Stimulated activated CD8-positive, alpha-beta memory T cell treated with anti-CD3 and anti-CD28 coated beads, Interleukin-15, amount 100 ng/mL, for 24 hours (primary cell): ENCODE measurements around the gene TYMP.

Experiments used
- DNase-seq: peaks from one replicate; pipeline ENCODE4 v3.0.0-alpha.2; 2020; ENCODE audit warnings: low read depth

Gene TYMP

DNA sequence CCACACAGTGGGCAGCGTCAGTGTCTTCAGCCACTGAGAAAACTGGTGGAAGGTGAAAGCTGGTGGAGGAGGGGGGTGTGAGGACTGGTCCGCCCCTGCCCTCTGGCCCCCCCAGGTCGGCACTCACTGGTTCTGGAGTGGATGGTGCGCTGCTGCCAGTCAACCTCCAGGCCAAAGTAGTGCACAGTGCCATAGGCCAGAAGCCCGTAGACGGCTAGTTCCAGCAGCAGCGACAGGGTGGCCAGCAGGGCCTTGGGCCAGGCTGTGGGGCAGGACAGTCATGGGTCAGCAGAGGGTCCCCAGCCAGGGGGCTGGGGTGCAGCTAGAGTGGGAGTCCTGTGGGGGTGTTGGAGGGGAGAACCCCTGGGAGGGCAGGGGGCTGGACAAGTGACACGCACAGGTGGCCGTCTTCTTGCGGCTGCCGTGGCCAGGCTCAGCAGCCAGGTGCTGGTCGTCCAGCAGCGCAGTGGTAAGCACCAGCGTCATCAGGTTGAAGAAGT is 24.5 kb downstream of the TYMP start:
- no peak for DNase-seq

DNA sequence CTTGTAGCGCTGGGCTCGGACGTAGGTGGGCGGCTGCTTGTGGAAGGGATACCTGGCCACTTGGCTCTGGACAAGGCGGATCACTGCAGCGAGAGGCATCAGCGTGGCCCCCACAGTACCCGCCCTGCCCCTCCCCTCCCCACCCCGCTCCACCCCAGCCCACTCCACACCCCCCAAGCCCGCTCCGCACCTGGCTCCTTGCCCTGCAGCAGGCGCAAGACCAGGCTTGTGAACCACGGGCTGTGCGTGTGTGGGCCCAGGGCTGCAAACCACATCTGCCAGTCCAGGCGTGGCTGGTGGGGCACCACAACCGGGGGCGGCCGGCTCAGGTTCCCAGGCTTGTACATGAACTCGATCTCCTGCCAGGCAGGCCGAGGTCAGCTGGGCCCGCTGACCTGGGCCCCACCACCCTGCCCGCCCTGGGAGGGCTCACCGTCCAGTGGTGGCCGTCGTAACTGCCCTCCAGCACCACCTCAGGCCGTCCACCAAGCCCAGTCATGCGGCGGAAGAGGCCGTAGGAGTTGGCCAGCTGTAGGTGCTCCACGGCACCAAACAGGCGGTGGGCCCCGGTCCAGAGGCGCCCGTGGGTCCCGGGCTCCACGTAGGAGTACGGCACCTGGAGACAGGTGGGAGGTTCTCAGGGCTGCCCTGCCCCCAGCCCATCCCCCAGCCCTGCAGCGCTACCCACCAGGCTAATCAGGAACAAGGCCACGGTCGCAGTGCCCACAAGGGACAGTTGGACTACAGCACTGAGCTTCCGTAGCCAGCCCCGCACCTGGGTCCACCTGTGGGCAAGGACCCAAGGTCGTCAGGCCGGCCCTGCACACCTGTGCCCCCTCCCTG is 25.2 kb downstream of the TYMP start:
- no peak for DNase-seq

DNA sequence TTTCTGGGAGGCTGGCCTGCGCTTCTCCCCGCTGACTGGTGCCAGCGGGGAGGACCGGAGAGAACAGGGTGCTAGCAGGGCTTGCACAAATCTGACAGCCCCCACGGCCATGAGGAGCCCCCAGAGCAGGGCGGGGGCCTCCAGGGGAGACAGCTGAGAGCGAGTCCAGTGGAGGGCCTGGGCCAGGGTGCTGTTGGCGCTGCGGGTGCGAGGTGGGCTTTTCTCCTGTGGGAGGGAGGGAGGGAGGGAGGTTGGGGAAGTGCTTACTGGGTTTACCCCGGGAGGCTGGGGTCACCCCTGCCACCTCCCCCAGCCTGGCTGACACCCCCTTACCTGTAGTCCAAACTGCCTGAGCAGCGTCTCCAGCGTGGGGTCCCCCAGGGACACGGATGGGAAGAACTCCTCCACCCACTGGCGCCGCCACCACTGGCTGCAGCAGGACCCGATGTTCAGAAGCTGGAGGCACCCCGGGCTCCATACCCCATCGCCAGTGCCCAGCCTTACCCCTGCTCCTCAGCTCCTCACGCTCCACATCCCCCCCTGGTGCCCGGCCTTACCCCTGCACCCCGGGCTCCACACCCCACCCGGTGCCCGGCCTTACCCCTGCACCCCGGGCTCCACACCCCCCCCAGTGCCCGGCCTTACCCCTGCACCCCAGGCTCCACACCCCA is 26.2 kb downstream of the TYMP start:
- DNase-seq, result no peak

DNA sequence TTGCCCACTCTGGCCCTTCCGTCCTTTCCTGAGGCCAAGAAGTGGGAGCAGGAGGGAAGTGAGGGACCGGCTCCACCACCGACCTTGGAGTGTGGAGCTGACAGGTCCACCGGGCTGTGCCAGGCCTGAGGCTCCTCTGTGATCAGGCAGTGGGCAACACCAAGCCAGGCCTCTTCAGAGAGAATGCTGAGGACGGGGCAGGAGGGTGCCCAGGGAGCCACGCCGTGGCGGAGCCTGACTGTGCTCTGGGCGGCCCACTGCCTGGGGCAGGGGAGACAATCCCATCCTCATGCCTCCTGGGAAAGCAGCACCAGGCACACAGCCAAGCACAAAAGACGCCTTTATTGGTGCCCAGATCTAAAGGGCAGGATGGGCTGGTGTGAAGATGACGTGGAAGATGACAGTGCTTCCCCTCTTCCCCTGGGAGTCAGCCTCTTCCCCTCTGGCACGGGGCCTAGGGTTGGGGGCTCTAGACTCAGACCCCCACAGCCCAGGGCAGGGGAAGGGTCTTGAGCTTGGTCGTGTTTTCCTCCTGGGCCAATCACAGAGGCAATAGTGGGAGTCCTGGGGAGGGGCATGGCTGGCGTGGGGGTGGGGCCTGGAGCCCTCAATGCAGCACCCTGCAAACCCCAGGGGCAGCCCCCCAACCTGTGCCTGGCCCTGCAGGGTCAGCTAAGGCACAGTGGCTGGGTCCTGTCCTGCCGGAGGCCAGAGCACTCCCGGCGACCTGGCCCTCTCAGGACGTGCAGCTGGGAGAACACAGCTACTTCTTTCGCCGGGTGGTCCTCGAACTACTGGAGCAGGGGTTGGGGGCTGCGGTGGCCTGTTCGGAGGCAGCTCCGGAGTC is 27.0 kb downstream of the TYMP start:
- no peak for DNase-seq

DNA sequence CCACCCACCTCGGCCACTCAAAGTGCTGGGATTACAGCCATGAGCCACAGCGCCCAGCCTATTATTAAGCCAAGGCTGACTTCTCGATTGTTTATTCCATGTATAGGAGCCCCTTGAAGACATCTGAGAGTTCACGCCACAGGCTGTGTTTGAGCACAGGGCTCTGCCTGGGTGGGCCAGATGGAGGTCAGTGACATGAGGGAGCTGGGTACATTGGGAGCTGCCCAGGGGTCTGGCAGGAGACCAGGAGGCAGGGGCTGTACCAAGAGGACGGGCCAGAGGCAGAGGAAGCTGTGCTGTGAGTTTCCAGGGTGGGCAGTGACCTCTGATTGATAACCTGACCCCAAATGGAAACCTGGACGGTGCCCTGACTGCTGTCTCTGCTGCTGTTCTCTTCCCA is 27.7 kb downstream of the TYMP start:
- no peak for DNase-seq

DNA sequence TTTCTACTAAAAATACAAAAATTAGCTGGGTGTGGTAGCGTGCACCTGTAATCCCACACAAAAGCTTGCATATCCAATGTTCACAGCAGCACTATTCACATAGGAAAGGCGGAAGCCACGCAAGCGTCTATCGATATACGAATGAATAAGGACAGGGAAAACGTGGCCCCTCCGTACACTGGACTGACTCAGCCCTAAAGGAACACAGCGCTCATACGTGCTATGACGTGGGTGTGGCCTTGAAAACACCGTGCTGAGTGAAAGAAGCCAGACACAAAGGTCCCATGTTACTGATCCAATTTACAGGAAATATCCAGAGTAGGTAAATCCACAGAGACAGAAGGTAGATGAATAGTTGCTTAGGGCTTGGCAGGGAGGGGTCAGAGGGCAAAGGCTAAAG is 29.4 kb downstream of the TYMP start:
- no peak for DNase-seq

DNA sequence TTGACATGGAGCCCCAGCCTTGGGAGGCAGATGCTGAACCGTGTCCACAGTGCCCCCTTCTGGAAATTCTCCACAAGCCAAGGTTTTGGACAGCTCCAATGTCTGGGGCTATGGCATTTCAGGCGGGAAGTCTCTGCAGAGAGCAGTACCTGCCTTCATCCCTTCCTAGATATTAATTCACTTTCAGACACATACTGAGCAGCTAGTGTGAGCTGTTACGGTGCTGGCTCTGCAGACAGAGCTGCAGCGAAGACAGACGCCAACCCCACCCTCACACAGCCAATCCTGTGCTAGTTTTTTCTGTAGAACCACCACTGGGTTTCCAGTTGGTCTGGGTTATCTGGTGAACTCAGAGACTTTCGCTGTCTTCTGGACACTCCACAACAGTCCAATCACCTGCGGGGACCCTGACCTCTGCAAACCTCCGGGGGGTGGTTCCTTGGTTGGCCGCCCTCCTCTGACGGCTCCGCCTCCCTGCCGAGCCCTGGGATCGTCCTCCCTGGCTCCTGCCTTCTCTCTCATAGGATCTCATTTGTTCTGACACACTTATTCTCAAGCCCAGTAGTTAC is 31.4 kb downstream of the TYMP start:
- DNase-seq, result no peak

DNA sequence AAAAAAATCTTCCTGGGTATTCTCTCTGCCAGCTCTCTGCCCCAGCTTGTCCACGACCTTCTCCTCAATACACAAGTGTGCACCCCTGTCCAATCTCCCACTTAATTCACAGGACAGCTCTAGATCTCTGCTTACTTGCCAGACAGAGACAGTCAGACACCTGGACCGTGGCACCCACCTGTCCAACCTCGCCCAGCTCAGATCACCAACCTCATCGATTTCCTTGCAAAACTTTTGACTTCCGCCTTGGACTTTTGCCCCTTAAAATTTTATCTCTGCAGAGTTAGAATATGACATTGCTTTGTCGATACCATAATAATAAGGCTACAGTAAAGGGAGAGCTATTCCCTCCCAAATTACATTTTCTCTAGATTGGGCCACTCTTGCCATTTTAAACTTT is 32.7 kb downstream of the TYMP start:
- no peak for DNase-seq

DNA sequence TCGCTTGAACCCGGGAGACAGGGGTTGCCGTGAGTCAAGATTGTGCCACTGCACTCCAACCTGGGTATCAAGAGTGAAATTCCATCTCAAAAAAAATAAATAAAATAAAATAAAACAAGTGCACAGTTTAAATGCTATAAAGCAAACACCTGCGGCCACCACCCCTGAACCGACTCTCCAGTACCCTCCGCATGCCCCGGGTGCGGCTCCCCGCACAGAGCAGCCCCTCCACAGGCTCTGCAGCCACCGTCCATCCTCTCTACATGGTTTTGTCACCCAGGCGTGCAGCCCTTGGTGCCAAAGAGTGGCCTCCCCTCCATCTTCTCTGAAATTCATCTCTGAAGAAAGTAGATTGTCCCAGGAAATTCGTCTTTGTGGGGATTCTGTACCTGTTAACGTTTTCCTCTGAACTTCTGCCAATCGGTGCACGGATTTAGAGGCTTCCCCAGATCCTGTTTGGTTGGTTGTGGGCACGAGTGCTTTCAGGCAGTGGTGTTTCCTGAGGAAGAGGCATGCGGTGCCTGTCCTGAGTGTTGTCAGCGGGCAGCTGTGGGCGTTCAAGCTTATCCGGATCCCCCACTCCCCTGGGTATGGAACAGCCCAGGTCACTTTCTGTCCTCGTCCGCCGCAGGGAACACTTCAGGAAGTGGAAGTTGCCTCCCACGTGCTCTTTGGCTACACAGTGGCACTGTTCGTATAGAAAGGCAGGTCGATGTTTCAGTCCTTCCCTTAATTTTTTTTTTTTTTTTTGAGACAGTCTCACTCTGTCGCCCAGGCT is 39.1 kb downstream of the TYMP start:
- no peak for DNase-seq

DNA sequence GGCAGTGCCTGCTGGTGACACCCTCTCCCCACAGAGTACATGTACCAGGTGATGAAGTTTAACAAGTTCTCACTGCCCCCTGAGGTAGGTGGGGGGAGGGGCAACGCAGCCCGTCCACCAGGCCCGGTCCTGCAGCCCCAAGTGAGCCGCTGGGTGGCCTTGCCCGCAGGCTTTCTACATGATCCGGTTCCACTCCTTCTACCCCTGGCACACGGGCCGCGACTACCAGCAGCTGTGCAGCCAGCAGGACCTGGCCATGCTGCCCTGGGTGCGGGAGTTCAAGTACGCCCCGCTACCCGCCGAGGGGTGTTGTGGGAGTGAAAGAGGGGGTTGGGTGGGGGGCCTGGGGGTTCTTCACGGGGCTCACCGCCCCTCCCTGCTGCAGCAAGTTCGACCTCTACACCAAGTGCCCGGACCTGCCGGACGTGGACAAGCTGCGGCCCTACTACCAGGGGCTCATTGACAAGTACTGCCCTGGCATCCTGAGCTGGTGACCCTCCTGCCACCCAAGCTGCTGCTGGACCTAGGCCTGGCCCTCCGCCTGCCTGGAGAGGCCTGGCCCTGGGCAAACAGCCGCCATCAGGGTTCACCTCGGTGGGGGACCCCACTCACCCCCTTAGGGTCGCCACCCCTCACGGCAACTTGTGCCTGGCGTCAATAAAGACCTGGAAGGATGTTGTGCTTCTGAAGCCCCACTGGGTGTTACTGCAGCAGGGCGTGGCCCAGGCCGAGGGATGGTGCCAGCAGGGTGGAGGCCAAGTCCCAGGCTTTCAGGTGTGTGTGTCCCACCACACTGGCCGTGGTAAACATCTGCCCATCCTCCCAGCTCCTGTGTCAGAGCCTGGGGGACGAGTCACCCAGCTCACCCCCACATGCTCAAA is 40.2 kb downstream of the TYMP start:
- DNase-seq, result no peak

DNA sequence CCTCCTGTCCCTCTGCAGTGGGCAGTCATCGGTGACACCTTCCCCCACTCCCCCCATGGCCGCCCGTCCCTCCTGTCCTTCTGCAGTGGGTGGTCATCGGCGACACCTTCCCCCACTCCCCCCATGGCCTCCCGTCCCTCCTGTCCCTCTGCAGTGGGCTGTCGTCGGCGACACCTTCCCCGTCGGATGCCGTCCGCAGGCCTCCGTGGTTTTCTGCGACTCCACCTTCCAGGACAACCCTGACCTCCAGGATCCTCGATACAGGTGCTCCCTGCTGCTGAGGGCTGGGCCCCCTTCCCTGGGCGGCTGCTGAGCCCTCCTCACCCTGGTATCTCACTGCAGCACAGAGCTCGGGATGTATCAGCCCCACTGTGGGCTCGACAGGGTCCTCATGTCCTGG is 40.9 kb downstream of the TYMP start:
- no peak for DNase-seq

DNA sequence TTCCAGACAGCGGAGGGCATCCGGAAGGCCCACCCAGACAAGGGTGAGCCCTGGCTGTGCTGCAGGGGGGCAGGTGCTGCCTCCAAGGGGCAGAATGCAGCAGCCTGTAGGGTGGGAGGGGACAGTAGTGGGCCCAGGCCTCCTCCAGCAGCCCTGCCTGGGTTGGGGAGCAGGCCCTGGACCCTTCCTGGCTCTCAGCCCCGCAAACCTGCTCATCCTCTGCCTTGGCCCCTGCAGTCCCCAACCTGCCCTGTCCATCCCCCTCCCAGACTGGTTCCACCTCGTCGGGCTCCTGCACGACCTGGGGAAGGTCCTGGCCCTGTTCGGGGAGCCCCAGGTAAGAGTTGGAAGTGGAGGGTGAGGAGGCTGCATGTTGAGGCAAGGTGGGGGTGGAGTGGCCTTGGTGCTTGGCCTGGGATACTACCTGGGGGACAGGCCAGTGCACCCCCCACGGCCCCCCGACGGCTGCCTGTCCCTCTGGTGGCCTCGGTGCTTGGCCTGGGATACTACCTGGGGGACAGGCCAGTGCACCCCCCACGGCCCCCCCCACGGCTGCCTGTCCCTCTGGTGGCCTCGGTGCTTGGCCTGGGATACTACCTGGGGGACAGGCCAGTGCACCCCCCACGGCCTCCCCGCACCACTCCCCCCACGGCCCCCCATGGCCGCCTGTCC is 41.7 kb downstream of the TYMP start:
- DNase-seq, result no peak

DNA sequence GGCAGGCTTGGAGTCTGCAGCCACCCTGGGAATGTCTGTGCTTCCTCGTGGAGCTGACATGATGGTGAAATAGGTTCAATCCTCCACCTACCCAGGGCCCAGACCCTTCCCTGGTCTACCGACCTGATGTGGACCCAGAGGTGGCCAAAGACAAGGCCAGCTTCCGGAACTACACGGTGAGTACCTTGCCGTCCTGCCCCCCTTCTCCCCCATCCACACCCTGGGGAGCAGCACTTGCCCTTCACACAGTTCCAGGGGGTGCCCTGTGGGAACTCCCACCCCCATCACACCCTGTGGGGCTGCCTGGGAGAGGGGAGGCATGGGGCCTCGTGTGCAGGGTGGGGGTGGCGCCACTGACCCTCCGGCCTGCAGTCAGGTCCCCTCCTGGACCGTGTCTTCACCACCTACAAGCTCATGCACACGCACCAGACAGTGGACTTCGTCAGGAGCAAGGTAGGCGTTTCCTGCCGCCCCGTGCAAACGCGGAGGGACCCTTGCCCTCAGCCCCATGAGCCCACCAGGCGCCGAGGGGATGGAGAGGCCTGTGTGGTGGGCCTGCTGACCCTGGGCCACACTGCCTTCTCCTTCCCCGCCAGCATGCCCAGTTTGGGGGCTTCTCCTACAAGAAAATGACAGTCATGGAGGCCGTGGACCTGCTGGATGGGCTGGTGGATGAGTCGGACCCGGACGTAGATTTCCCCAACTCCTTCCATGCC is 42.4 kb downstream of the TYMP start:
- no peak for DNase-seq

DNA sequence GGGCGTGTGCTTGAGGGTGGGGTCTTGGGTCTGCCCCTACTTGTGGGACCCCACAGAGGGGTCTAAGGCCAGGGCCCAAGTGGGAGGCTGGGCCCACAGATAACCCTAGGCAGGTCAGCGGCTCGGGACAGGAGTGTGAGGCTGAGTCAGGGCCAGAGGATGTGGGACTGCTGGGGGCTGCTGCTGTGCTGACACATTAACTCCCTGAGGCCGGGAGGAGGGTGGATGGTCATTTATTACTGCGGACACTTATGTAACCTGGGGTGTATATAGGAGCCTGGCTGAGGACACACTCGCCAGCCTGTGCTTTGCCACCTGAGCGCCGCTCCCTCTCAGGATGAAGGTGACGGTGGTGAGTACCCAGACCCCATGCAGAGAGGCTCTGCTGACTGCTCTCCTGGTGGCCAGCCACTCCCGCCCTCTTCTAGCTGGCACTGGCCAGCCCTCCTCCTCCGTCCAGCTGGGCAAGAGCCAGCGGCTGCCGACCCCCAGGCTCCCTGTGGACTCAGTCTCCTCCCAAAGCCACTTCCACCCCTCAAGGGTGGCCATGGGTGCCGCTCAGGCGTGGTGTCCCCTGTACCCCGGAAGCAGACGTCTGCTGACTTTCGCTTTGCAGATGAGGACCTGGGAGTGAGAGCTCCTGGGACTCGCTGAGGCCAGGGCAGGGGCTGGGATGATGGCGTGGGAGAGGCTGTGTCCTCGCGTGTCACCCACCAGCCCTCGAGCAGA is 43.1 kb downstream of the TYMP start, which contains the start of gene MIOX:
Gene MIOX (plus strand): TSS at position 299 of the 729 bp plus-strand sequence. CDS start 39 bp downstream, at position 338.
- no peak for DNase-seq

DNA sequence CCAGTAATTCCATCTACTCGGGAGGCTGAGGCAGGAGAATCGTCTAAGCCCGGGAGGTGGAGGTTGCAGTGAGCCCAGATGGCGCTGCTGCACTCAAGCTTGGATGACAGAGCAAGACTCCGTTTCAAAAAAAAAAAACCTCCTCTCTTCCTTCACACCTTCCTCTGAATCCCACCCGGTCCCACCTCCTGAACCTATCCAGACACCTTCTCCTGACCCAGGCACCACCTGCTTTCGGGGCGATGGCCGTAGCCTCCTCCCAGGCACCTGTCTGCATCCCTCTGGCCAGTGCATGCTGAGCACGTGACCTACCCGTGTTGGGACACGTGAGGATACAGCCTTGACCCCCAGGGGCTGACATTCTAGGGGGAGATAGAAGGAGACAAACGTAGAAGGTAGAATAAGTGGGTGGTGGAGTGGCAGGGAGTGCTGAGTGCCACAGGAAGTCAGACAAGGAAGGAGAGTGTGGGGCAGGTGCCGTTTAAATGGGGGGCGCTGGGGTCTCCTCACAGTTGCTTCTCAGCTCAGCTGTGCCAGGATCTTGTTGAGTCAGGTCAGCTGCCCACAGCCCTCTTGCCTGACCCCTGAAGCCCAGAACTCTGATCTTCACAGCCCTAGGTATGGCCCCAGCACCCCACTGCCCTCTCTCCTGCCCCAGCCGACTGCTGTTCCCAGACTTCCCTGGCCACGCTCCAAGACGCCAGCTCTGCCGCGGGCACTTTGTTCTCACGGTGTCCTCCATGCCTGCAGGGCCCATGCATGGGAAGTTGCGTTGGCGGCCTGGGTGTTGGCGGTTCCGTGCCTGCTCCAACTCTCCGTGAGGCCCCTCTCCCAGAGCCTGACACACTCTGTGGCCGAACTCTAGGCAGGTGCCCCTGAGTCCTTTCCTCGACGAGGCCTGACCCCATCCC is 44.3 kb downstream of the TYMP start:
- no peak for DNase-seq

DNA sequence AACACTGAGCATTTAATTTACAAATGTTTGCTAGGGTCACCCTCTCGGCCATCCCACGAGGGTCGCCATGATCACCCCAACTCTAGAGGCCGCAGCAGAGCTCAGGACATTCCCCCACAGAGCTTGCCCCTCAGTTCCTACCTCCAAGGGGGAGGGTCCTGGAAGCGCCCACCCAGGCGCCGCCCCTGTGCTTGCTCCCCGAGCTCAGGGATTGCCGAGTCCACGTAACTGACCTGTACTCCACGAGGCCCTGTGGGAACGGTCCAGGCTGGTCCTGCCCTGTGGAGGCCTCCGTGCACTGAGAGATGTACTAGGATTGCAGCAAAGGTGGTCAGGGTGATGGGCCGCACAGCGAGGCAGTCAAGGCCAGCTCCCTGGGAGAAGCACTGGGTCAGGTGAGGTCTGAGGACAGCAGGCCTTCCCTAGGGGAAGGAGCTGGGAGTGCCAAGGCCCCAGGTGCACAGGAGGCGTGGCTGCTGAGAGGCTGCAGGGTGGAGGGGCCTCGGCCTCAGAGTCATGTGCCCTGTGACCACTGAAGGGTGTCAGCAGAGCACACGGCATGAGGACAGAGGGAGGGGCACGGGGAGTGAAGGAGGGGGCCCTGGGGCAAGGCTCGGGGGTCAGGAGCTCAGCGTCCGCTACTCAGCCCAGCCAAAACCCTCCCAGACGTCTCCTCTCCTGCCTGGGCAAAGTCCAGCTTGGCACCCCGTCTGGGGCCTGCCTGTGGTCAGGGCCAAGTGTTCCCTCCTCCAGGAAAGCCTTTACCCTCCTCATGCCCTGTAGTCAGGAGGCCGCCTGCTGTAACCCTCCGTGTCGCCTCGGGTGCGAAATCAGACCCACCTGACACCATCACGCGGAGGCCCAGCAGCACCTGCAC is 45.6 kb downstream of the TYMP start:
- no peak for DNase-seq
